HepG2 (cell line): Measurements from ENCODE around the gene CALR. TPM values are rescaled to one million over a fixed set of nuclear protein-coding genes. Genes with fewer than 3 reads are reported as not detected.
A peak's percentile ranks its signal among the peaks of the same experiment; 100 is the strongest.

Experiments used
- FOXA1 ChIP-seq, 2 experiments: fragments of 450-650 bp in 1 of 2; sonication (generic) in 1 of 2; formaldehyde crosslinking in 1 of 2; IDR thresholded peaks; 2 replicates each; pipeline versions ENCODE4 v1.4.0 to v1.6.1; 2016 to 2020; ENCODE audit warnings: missing genetic modification reagents in 1 of 2
- ISL2 ChIP-seq: sonication (generic); formaldehyde crosslinking; IDR thresholded peaks from 2 replicates; pipeline ENCODE4 v1.5.0; 2020; ENCODE audit warnings: missing genetic modification reagents
- KAT2B ChIP-seq: fragments of 150-350 bp; IDR thresholded peaks from 2 replicates; pipeline ENCODE4 v1.6.1; 2014; ENCODE audit warnings: low read depth, low read length, borderline replicate concordance
- RBAK ChIP-seq: sonication (generic); formaldehyde crosslinking; IDR thresholded peaks from 2 replicates; pipeline ENCODE4 v1.5.1; 2020; ENCODE audit warnings: mild to moderate bottlenecking, missing genetic modification reagents
- RNF219 ChIP-seq: sonication (generic); formaldehyde crosslinking; IDR thresholded peaks from 2 replicates; pipeline ENCODE4 v1.5.0; 2020; ENCODE audit warnings: mild to moderate bottlenecking, missing genetic modification reagents
- SIX4 ChIP-seq: sonication (generic); formaldehyde crosslinking; IDR thresholded peaks from 2 replicates; pipeline ENCODE4 v1.4.0; 2020; ENCODE audit warnings: missing genetic modification reagents
- TMF1 ChIP-seq: sonication (generic); formaldehyde crosslinking; IDR thresholded peaks from 2 replicates; pipeline ENCODE4 v1.8.1; 2022; ENCODE audit warnings: low read depth, missing genetic modification reagents
- ZMYM2 ChIP-seq: sonication (generic); formaldehyde crosslinking; IDR thresholded peaks from 2 replicates; pipeline ENCODE4 v1.8.0; 2022; ENCODE audit warnings: mild to moderate bottlenecking, missing genetic modification reagents
- ZMYM3 ChIP-seq: sonication (generic); formaldehyde crosslinking; IDR thresholded peaks from 2 replicates; pipeline ENCODE4 v1.5.1; 2020; ENCODE audit warnings: mild to moderate bottlenecking, missing genetic modification reagents
- ZNF138 ChIP-seq: sonication (generic); formaldehyde crosslinking; IDR thresholded peaks from 2 replicates; pipeline ENCODE4 v1.5.0; 2020; ENCODE audit warnings: mild to moderate bottlenecking, low read depth, missing genetic modification reagents
- ZNF225 ChIP-seq: sonication (generic); formaldehyde crosslinking; IDR thresholded peaks from 2 replicates; pipeline ENCODE4 v1.4.0; 2020; ENCODE audit warnings: mild to moderate bottlenecking, missing genetic modification reagents
- ZNF558 ChIP-seq: sonication (generic); formaldehyde crosslinking; IDR thresholded peaks from 2 replicates; pipeline ENCODE4 v1.9.0; 2022; ENCODE audit warnings: mild to moderate bottlenecking, missing genetic modification reagents, borderline replicate concordance
- ZNF562 ChIP-seq: sonication (generic); formaldehyde crosslinking; IDR thresholded peaks from 2 replicates; pipeline ENCODE4 v1.8.0; 2022; ENCODE audit warnings: missing genetic modification reagents, borderline replicate concordance
- ZNF605 ChIP-seq: sonication (generic); formaldehyde crosslinking; IDR thresholded peaks from 2 replicates; pipeline ENCODE4 v1.8.0; 2022; ENCODE audit warnings: mild to moderate bottlenecking, missing genetic modification reagents
- ZNF660 ChIP-seq: sonication (generic); formaldehyde crosslinking; IDR thresholded peaks from 2 replicates; pipeline ENCODE4 v1.5.1; 2020; ENCODE audit warnings: mild to moderate bottlenecking, low read depth, missing genetic modification reagents, borderline replicate concordance
- ZNF678 ChIP-seq: sonication (generic); formaldehyde crosslinking; IDR thresholded peaks from 2 replicates; pipeline ENCODE4 v1.4.0; 2020; ENCODE audit warnings: mild to moderate bottlenecking, missing genetic modification reagents
- ZNF691 ChIP-seq: sonication (generic); formaldehyde crosslinking; IDR thresholded peaks from 2 replicates; pipeline ENCODE4 v1.4.0; 2020; ENCODE audit warnings: missing genetic modification reagents, low read depth, mild to moderate bottlenecking, borderline replicate concordance
- ZNF713 ChIP-seq: sonication (generic); formaldehyde crosslinking; IDR thresholded peaks from 2 replicates; pipeline ENCODE4 v1.4.0; 2020; ENCODE audit warnings: mild to moderate bottlenecking, missing genetic modification reagents
- ZNF747 ChIP-seq: sonication (generic); formaldehyde crosslinking; IDR thresholded peaks from 2 replicates; pipeline ENCODE4 v1.8.1; 2023; ENCODE audit warnings: missing genetic modification reagents, mild to moderate bottlenecking, borderline replicate concordance
- ZNF768 ChIP-seq: sonication (generic); formaldehyde crosslinking; IDR thresholded peaks from 2 replicates; pipeline ENCODE4 v1.4.0; 2020; ENCODE audit warnings: missing genetic modification reagents
- ZNF879 ChIP-seq: sonication (generic); formaldehyde crosslinking; IDR thresholded peaks from 2 replicates; pipeline ENCODE4 v1.8.1; 2023; ENCODE audit warnings: missing genetic modification reagents
- polyA plus RNA-seq, 8 experiments: library from polyadenylated mRNA; depleted of rRNA in 3 of 8; stranded (reverse) in 7 of 8; unstranded in 1 of 8; fragments of >200 nt; fragmentation: Illumina TruSeq in 4 of 8; extraction: Trizol in 4 of 8; gene quantifications; 2 replicates each; pipeline versions ENCODE4 v1.2.1 to v1.2.3, GENCODE V29; 2011 to 2016; ENCODE audit warnings: low read depth in 4 of 8, missing spikeins in 1 of 8, mixed read lengths in 1 of 8; ENCODE audit not compliant: insufficient read depth in 1 of 8
- total RNA-seq, 5 experiments: library from RNA; depleted of rRNA; stranded (reverse); fragments of >200 nt; fragmentation: Illumina TruSeq; extraction: Trizol; gene quantifications; 2 replicates each; pipeline ENCODE4 v1.2.3, GENCODE V29; 2016; ENCODE audit warnings: low read depth in 1 of 5
- TF ChIP-seq, protein P1 (sequence below): sonication (generic); formaldehyde crosslinking; IDR thresholded peaks from 2 replicates; pipeline ENCODE4 v1.4.0; 2020; ENCODE audit warnings: missing genetic modification reagents
- TF ChIP-seq, protein P2 (sequence below): sonication (generic); formaldehyde crosslinking; IDR thresholded peaks from 2 replicates; pipeline ENCODE4 v1.4.0; 2020; ENCODE audit warnings: missing genetic modification reagents, borderline replicate concordance

Gene CALR
- total and polyA plus RNA-seq, 2 of the 13 experiments (the other 11 are each of a cell fraction or from before 2014, with no cell fraction given), result 898 to 934 TPM

GRCh38 chr19:12937927-12938778, at the start of gene CALR (continued):
- TF ChIP-seq RNF219 (CRISPR knock-in tag) (no peak), SIX4 (CRISPR knock-in tag) (no peak), ZNF558 (CRISPR knock-in tag) (peak; percentile 66; the same call in 1 of the 2 replicates), RBAK (CRISPR knock-in tag) (no peak), ZNF879 (peak; percentile 81), ZNF691 (CRISPR knock-in tag) (0 out of 2 replicates have a peak, but pooled peaks have one; percentile 75), ISL2 (CRISPR knock-in tag) (peak; percentile 49), ZNF660 (no peak), KAT2B (no peak), TMF1 (CRISPR knock-in tag) (no peak), ZNF747 (peak; percentile 70), ZNF605 (CRISPR knock-in tag) (no peak), ZNF562 (CRISPR knock-in tag) (no peak), ZNF768 (CRISPR knock-in tag) (peak; percentile 99), ZMYM2 (CRISPR knock-in tag) (no peak; the same call in 1 of the 2 replicates), ZNF138 (CRISPR knock-in tag) (no peak), ZMYM3 (peak; percentile 83; the same call in 1 of the 2 replicates), ZNF713 (CRISPR knock-in tag) (no peak), ZNF225 (CRISPR knock-in tag) (no peak; the same call in 1 of the 2 replicates), ZNF678 (CRISPR knock-in tag) (peak; percentile 63; the same call in 1 of the 2 replicates), FOXA1 (IDR thresholded peaks at IDR 0.05) (no peak), FOXA1 (CRISPR knock-in tag; IDR thresholded peaks at IDR 0.05) (no peak)
- TF ChIP-seq, protein P1, sequence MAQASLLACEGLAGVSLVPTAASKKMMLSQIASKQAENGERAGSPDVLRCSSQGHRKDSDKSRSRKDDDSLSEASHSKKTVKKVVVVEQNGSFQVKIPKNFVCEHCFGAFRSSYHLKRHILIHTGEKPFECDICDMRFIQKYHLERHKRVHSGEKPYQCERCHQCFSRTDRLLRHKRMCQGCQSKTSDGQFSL, result peak; percentile 84
- TF ChIP-seq, protein P2, sequence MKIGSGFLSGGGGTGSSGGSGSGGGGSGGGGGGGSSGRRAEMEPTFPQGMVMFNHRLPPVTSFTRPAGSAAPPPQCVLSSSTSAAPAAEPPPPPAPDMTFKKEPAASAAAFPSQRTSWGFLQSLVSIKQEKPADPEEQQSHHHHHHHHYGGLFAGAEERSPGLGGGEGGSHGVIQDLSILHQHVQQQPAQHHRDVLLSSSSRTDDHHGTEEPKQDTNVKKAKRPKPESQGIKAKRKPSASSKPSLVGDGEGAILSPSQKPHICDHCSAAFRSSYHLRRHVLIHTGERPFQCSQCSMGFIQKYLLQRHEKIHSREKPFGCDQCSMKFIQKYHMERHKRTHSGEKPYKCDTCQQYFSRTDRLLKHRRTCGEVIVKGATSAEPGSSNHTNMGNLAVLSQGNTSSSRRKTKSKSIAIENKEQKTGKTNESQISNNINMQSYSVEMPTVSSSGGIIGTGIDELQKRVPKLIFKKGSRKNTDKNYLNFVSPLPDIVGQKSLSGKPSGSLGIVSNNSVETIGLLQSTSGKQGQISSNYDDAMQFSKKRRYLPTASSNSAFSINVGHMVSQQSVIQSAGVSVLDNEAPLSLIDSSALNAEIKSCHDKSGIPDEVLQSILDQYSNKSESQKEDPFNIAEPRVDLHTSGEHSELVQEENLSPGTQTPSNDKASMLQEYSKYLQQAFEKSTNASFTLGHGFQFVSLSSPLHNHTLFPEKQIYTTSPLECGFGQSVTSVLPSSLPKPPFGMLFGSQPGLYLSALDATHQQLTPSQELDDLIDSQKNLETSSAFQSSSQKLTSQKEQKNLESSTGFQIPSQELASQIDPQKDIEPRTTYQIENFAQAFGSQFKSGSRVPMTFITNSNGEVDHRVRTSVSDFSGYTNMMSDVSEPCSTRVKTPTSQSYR, result peak; percentile 7; the same call in 1 of the 2 replicates
